ENCODE data around the gene NFIA.

Gene NFIA

DNA sequence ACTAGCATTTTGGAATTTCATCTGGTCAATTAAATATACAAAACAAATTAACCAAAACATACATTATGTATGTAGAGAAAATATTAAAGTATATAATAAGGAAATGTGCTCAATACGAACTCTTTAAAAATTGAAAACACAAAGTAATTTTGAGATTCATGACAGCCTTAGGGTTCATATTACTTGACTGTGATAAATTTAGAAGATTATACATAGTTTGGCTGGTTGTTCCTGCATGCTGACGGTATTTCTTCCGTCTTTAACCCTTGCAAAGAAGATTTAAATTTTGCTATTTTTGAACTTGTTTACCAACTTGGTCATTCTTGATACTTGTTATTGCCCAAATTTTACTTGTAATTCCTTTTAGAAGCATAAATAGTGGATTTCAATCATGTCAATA lies 298.2 kb downstream of the NFIA start:
- H3K27ac ChIP-seq (ENCODE audit: low read length): no peak overlapping the region
- WGBS (ENCODE audit: insufficient coverage, insufficient read length): no CpG with 5 or more reads among the region's 3 CpGs
- no peaks in the 10 kb centered on the region for H3K36me3 ChIP-seq (ENCODE audit: control insufficient read depth, insufficient read depth, low read length)
- H3K4me1 ChIP-seq (ENCODE audit: control insufficient read depth, insufficient read depth, low read length): 0 out of 2 replicates have a peak, but pooled peaks cover 1% of the 10 kb centered on the region
- H3K9me3 ChIP-seq (ENCODE audit: control insufficient read depth, insufficient read depth, low read length): no peaks in the 10 kb centered on the region
- H3K27me3 ChIP-seq (ENCODE audit: control insufficient read depth, insufficient read depth, low read length): no peaks in the 10 kb centered on the region
- no peak overlapping the region for H3K4me3 ChIP-seq (ENCODE audit: low read length)
- DNase-seq (ENCODE audit: low read depth, low spot score): no peak

- no peak overlapping the region for H3K4me3 ChIP-seq (ENCODE audit: low read length)
- 0 out of 2 replicates have a peak, but pooled peaks cover 1% of the 10 kb centered on the region for H3K4me1 ChIP-seq (ENCODE audit: control insufficient read depth, insufficient read depth, low read length)
- no peak overlapping the region for H3K27ac ChIP-seq (ENCODE audit: low read length)
- WGBS (ENCODE audit: insufficient coverage, insufficient read length): no CpG with 5 or more reads among the region's 3 CpGs
- no peaks in the 10 kb centered on the region for H3K9me3 ChIP-seq (ENCODE audit: control insufficient read depth, insufficient read depth, low read length)
- H3K27me3 ChIP-seq (ENCODE audit: control insufficient read depth, insufficient read depth, low read length): no peaks in the 10 kb centered on the region
- no peak for DNase-seq (ENCODE audit: low read depth, low spot score)
- no peaks in the 10 kb centered on the region for H3K36me3 ChIP-seq (ENCODE audit: control insufficient read depth, insufficient read depth, low read length)
Measured at GRCh38 chr1:61386323-61386722, 304.0 kb downstream of the NFIA start.

DNA sequence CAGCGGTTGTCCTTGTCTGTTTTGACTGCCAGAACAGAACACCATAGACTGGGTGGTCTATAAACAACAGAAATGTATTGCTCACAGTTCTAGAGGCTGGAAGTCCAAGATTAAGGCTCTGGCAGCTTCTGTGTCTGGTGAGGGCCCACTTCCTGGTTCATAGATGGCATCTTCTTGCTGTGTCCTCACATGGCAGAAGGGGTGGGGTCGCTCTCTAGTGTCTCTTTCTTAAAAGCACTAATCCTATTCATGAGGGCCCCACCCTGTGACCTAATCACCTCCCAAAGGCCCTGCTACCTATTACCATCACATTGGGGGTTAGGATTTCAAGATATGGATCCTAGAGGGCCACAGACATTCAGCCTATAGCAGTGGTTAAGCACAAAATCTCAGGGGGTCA lies 304.4 kb downstream of the NFIA start:
- Histone ChIP-seq H3K4me3 (ENCODE audit: low read length) (no peak overlapping the region), H3K9me3 (ENCODE audit: control insufficient read depth, insufficient read depth, low read length) (no peaks in the 10 kb centered on the region), H3K27ac (ENCODE audit: low read length) (no peak overlapping the region), H3K36me3 (ENCODE audit: control insufficient read depth, insufficient read depth, low read length) (no peaks in the 10 kb centered on the region), H3K4me1 (ENCODE audit: control insufficient read depth, insufficient read depth, low read length) (0 out of 2 replicates have a peak, but pooled peaks cover 1% of the 10 kb centered on the region), H3K27me3 (ENCODE audit: control insufficient read depth, insufficient read depth, low read length) (no peaks in the 10 kb centered on the region)
- WGBS (ENCODE audit: insufficient coverage, insufficient read length): no CpG with 5 or more reads among the region's 2 CpGs
- DNase-seq (ENCODE audit: low read depth, low spot score): no peak

GRCh38 chr1:61387829-61388228 lies 305.5 kb downstream of the NFIA start:
- Histone ChIP-seq H3K4me1 (ENCODE audit: control insufficient read depth, insufficient read depth, low read length) (0 out of 2 replicates have a peak, but pooled peaks cover 1% of the 10 kb centered on the region), H3K36me3 (ENCODE audit: control insufficient read depth, insufficient read depth, low read length) (no peaks in the 10 kb centered on the region), H3K4me3 (ENCODE audit: low read length) (no peak overlapping the region), H3K27ac (ENCODE audit: low read length) (no peak overlapping the region), H3K9me3 (ENCODE audit: control insufficient read depth, insufficient read depth, low read length) (no peaks in the 10 kb centered on the region), H3K27me3 (ENCODE audit: control insufficient read depth, insufficient read depth, low read length) (no peaks in the 10 kb centered on the region)
- WGBS (ENCODE audit: insufficient coverage, insufficient read length): 100% methylated on average over 1 of the region's 3 CpGs
- DNase-seq (ENCODE audit: low read depth, low spot score): no peak

- H3K4me3 ChIP-seq (ENCODE audit: low read length): no peak overlapping the region
- no CpG with 5 or more reads among the region's 1 CpG for WGBS (ENCODE audit: insufficient coverage, insufficient read length)
- no peaks in the 10 kb centered on the region for H3K9me3 ChIP-seq (ENCODE audit: control insufficient read depth, insufficient read depth, low read length)
- H3K27me3 ChIP-seq (ENCODE audit: control insufficient read depth, insufficient read depth, low read length): no peaks in the 10 kb centered on the region
- H3K27ac ChIP-seq (ENCODE audit: low read length): no peak overlapping the region
- H3K36me3 ChIP-seq (ENCODE audit: control insufficient read depth, insufficient read depth, low read length): no peaks in the 10 kb centered on the region
- DNase-seq (ENCODE audit: low read depth, low spot score): no peak
- H3K4me1 ChIP-seq (ENCODE audit: control insufficient read depth, insufficient read depth, low read length): no peaks in the 10 kb centered on the region
Measured at GRCh38 chr1:61388566-61388965, 306.2 kb downstream of the NFIA start.

GRCh38 chr1:61389194-61389925 lies 307.0 kb downstream of the NFIA start:
- DNase-seq (ENCODE audit: low read depth, low spot score): no peak
- H3K9me3 ChIP-seq (ENCODE audit: control insufficient read depth, insufficient read depth, low read length): no peaks in the 10 kb centered on the region
- no peak overlapping the region for H3K4me3 ChIP-seq (ENCODE audit: low read length)
- no peaks in the 10 kb centered on the region for H3K36me3 ChIP-seq (ENCODE audit: control insufficient read depth, insufficient read depth, low read length)
- WGBS (ENCODE audit: insufficient coverage, insufficient read length): no CpG with 5 or more reads among the region's 3 CpGs
- H3K27ac ChIP-seq (ENCODE audit: low read length): no peak overlapping the region
- no peaks in the 10 kb centered on the region for H3K4me1 ChIP-seq (ENCODE audit: control insufficient read depth, insufficient read depth, low read length)
- no peaks in the 10 kb centered on the region for H3K27me3 ChIP-seq (ENCODE audit: control insufficient read depth, insufficient read depth, low read length)

- no peaks in the 10 kb centered on the region for H3K36me3 ChIP-seq (ENCODE audit: control insufficient read depth, insufficient read depth, low read length)
- WGBS (ENCODE audit: insufficient coverage, insufficient read length): no CpG with 5 or more reads among the region's 11 CpGs
- H3K9me3 ChIP-seq (ENCODE audit: control insufficient read depth, insufficient read depth, low read length): no peaks in the 10 kb centered on the region
- no peak overlapping the region for H3K27ac ChIP-seq (ENCODE audit: low read length)
- no peak overlapping the region for H3K4me3 ChIP-seq (ENCODE audit: low read length)
- no peaks in the 10 kb centered on the region for H3K27me3 ChIP-seq (ENCODE audit: control insufficient read depth, insufficient read depth, low read length)
- no peak for DNase-seq (ENCODE audit: low read depth, low spot score)
- no peaks in the 10 kb centered on the region for H3K4me1 ChIP-seq (ENCODE audit: control insufficient read depth, insufficient read depth, low read length)
Measured at GRCh38 chr1:61389926-61390845, 307.8 kb downstream of the NFIA start.

GRCh38 chr1:61391730-61392129 lies 309.4 kb downstream of the NFIA start:
- WGBS (ENCODE audit: insufficient coverage, insufficient read length): no CpG with 5 or more reads among the region's 4 CpGs
- DNase-seq (ENCODE audit: low read depth, low spot score): no peak
- H3K27me3 ChIP-seq (ENCODE audit: control insufficient read depth, insufficient read depth, low read length): no peaks in the 10 kb centered on the region
- H3K36me3 ChIP-seq (ENCODE audit: control insufficient read depth, insufficient read depth, low read length): no peaks in the 10 kb centered on the region
- H3K4me3 ChIP-seq (ENCODE audit: low read length): no peak overlapping the region
- H3K9me3 ChIP-seq (ENCODE audit: control insufficient read depth, insufficient read depth, low read length): no peaks in the 10 kb centered on the region
- no peaks in the 10 kb centered on the region for H3K4me1 ChIP-seq (ENCODE audit: control insufficient read depth, insufficient read depth, low read length)
- no peak overlapping the region for H3K27ac ChIP-seq (ENCODE audit: low read length)

DNA sequence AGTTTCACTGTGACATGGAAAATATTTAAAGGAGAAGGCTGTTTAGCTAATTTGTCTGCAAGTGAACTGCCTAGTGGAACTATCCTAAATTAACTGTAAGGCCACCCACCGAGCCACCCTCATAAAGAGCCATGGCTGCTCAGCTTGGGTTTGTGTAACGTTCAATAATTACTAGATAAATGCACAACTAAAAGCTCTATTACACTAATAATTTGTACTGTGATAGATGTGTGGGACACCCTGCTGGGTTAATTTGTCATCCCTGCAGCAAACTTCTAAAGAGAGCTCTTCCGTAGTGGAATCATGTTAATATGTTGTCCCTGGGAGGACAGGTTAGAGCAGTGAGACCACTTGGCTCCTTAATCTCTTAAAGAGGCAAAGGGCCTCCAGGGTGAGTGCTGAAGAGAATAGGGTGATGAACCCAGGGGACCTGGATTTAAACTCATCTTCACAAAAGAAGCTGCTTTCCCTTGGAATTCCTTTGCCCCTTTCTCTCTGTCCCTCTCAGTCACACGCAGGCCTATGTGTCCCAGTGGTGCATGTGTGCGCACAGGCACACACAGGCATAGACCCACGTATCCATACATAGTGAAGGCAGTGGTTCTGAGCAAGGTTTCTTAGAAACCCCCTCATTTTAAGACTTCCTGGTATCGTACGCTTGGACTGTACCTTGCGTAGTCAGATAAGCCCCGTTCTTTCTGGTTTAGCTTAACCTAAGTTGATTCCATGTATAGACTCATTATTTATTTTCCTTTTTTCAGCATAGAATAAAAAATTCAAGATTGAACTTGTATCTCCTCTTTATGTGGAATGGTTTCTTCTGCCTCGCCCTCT lies 310.3 kb downstream of the NFIA start:
- Histone ChIP-seq H3K4me3 (ENCODE audit: low read length) (no peak overlapping the region), H3K4me1 (ENCODE audit: control insufficient read depth, insufficient read depth, low read length) (no peaks in the 10 kb centered on the region), H3K27ac (ENCODE audit: low read length) (no peak overlapping the region), H3K27me3 (ENCODE audit: control insufficient read depth, insufficient read depth, low read length) (no peaks in the 10 kb centered on the region), H3K36me3 (ENCODE audit: control insufficient read depth, insufficient read depth, low read length) (no peaks in the 10 kb centered on the region), H3K9me3 (ENCODE audit: control insufficient read depth, insufficient read depth, low read length) (no peaks in the 10 kb centered on the region)
- no CpG with 5 or more reads among the region's 11 CpGs for WGBS (ENCODE audit: insufficient coverage, insufficient read length)
- no peak for DNase-seq (ENCODE audit: low read depth, low spot score)

DNA sequence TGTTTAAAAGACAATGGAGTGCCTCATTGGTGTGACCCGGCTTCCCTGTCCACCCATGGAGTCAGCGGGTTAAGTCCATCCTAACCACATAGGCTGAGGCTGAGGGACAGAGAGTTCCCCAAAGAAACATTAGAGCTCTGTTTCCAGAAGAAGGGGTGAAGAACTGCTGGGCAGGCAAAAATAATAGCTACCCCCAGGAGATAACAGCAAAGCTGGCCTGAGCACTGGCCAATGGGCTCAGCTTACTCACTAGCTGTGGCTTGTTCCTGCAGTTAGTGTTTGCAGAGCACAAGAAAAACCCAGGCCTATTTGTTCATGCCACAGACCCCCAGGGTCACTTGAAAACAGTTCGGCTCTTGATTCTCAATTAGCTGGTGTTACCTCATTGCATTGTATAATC lies 311.2 kb downstream of the NFIA start:
- no peaks in the 10 kb centered on the region for H3K4me1 ChIP-seq (ENCODE audit: control insufficient read depth, insufficient read depth, low read length)

More for the DNA sequence above, 311.2 kb downstream of the NFIA start:
- no peaks in the 10 kb centered on the region for H3K9me3 ChIP-seq (ENCODE audit: control insufficient read depth, insufficient read depth, low read length)
- WGBS (ENCODE audit: insufficient coverage, insufficient read length): no CpG with 5 or more reads among the region's 3 CpGs
- H3K27me3 ChIP-seq (ENCODE audit: control insufficient read depth, insufficient read depth, low read length): no peaks in the 10 kb centered on the region
- no peak for DNase-seq (ENCODE audit: low read depth, low spot score)
- H3K27ac ChIP-seq (ENCODE audit: low read length): no peak overlapping the region
- no peak overlapping the region for H3K4me3 ChIP-seq (ENCODE audit: low read length)
- no peaks in the 10 kb centered on the region for H3K36me3 ChIP-seq (ENCODE audit: control insufficient read depth, insufficient read depth, low read length)
